ELF-1 (cell line): ENCODE results near the gene CHSY3.

Experiments
- DNase-seq: peaks from one replicate; pipeline ENCODE4 v3.0.0-alpha.2; 2016; ENCODE audit warnings: low read depth, low spot score

The CHSY3 gene

DNA sequence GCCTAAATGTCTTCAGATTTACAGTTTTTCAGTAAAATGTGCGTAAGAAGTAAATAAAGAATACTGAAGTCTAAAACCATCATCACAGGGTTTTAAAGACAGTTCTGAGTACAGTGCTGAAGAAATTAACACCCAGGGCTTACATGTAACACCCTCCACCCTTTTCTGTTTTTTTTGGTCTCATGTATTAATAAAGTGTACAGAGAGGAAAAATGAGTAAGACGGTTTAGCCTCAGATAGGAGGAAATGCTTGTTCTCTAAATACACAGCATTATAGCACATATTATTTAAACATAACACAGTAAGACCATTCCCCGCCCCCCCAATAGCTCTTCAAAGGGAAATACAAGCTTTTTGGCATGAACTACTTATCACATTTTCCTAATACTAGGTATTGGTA lies 119.3 kb downstream of the CHSY3 start:
- DNase-seq, result no peak

DNA sequence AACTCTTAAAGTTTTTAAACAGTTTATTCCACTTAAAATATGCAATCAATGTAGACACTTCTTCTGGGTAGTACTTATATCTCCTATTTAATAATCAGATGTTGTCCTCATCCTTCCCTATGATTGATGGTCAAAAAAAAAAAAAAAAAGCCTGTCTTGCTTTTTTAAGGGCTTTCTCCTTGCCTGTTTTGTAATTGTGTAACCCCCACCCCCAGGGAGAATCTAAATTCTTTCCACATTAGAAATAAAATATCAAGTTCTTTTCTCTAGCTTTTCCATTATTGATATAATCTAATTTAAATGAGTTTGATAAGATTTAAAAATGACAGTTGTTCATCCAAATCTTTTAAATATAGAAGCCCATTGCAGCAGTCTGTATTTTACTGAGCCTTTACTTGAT lies 119.7 kb downstream of the CHSY3 start:
- DNase-seq, result no peak

DNA sequence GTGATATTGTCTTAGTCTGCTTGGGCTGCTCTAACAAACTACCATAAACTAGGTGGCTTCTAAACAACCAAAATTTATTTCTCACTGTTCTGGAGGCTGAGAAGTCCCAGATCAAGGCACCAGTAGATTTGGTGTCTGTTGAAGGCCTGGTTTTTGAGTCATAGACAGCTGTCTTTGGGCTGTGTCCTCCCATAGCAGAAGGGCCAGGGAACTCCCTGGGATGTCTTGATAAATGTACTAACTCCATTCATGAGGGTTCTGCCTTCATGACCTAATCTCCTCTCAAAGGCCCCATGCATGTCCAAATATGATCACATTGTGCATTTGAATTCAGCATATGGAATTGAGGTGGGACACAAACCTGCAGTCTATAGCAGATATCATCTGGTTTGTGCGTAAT lies 121.2 kb downstream of the CHSY3 start:
- DNase-seq, result no peak

DNA sequence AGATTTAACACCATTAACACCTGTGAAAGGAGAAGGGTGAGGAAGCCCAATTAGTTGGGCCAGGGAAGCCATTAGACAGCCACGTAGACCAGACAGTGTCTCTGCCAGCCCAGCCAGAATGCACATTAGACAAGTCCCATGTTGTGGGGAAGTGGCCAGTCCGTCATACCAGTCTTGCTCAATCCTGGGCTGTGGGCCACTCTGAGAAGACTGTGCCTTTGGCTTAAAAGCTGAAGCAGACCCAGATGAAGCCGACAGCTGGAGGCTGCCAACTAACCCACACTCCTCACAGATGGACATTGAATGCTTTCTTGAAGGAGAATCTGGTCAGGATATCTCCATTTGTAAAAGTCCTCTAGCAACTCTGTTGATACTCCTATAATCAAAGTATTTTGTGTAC lies 128.5 kb downstream of the CHSY3 start:
- DNase-seq, result no peak

DNA sequence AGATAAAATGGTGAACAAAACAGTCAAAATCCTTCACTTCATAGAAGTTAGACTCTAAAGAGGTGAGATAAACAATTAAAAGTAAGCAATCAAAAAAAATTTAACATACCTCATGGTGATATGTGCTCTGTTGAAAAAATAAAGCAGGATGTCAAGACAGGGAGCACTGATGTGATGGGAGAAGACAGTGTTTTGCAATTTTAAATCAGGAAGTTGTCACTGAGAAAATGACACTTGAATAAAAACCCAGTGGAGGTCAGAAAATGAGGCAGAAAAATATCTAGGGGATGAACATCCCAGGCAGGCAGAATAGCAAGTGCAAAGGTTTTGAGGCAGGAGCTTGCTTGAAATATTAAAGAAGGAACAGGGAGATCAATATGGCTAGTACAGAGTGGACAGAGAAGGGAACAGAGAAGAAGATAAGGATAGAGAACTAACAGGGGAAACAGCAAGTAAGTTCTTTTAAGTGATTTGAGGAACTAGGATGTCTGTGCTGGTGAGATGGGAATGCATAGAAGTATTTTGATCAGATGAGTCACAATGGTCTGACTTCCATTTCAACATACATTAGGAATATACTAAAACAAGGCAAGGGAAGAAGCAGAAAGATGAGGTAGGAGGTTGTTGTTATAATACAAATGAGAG lies 130.4 kb downstream of the CHSY3 start:
- no peak for DNase-seq

DNA sequence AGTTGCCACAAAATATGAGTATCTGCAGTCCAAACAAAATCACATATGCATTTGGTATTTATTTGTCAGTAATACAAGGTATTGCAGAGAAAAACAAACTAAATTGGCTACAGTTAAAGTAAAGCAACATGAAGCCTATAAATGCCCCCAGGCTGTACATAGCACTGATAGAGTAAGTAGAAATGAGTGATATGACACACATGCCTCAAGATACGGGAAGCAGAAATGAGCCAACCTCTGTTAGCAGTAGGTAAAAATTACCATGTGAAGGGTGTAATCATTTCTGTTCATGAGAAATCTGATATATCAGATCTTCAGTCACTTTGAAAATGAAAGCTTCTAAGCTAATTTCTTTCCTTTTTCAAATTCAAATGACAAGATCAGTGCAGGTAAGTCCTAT lies 131.1 kb downstream of the CHSY3 start:
- DNase-seq, result no peak

DNA sequence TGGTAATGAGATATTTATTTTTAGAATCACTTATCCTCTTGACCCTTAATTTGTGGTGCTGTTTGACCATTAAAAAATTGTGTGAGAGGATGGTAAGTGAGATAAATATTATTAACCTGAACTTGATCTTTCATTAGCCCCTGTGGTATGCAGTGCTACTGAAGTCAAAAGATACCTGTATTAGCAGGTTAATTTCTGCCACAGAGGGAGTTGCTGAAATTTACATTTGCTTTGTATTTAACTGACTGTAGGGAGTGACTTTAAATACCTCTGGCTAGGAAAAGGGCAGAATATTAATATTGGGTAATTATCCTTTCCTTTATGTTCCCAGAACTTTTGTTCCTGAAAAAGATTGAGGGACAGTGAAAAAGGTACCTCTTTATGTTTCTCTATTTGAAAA lies 133.6 kb downstream of the CHSY3 start:
- no peak for DNase-seq

DNA sequence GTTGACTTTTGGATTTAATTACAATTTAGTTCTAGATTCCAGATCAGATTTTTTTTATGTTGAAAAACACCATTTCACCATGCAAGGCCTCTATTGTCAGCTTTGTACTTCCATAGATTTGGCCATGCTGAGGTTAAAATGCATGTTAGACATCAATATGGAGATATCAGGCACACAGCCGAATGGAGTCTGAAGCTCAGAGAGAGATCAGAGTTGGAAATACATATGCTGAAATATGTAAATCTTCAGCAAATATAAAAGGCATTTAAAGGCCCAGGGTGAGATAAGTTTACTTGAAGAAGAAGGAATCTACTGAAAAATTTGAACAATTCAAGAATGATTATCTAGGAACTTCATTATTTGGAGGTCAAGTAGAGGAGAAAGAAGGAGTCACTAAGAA lies 139.6 kb downstream of the CHSY3 start:
- no peak for DNase-seq

DNA sequence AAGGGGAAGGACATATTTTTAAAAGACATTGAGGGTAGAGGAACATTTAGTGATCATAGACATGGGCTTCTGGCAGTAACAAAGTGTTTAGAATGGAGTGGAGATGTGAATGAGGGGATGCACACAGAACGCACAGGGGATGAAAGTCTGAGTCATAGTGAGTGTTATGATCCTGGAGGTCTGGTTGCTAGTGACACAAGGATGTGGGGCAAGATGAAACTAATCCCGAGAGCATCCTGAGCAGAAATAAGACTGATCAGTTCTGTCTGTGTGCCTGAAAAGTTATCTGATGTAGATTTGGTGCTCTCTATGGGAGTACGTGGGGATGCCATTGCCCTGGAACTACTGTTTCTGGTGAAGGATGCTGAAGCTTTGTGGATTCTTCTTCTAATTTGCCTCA lies 141.1 kb downstream of the CHSY3 start:
- DNase-seq, result no peak

DNA sequence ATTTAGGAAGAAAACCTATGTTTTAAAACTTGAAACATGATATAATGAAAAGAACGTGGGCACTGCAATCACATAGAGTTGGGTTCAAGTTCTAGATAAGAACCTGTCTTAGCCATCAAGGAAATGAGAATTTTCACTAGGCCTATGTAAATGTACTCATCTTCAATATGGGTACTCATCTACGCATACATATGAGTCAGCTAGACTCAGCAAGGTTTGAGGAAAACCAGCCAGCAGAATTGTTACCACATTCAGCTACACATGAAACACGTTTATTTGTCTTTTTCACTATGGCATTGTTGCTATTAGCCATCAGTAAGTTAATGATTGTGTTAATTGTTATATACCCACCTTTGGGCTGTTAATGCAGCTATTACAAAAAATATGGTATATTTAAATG lies 146.3 kb downstream of the CHSY3 start:
- no peak for DNase-seq

DNA sequence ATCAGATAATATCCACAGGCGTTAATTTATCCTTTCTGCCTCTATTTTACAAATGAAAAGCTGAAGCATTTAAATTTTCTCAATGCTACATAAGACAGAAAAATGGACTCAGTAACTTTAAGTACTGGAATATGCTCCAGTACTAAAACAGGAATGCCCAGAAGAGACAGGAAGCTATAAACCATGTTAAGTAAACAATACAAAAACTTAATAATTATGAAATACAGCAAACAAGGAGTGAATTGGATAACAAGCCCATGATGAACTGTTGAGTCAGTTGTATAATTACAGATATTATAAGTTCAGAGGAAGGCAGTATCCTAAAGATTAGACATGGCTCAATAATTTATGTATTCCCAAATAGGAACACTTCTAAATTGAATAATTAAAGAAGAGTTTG lies 148.5 kb downstream of the CHSY3 start:
- no peak for DNase-seq

DNA sequence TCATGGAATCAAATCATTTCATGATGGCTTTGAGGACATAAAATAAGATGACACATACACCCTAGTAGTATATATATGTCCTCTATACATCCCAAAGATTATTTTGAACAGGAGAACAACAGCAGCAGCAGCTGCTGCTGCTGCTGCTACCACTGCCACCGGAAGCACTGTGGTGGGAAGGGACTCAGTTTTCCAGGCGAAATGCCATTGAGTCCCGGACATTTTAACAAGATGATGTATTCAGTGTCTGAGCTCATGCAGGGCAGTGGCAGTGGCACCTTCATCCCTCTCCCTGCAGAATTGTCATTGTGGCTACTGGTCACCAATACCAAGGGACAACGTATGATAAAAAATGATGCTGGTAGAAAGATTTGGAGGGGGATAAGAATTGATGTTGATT lies 151.3 kb downstream of the CHSY3 start:
- no peak for DNase-seq

DNA sequence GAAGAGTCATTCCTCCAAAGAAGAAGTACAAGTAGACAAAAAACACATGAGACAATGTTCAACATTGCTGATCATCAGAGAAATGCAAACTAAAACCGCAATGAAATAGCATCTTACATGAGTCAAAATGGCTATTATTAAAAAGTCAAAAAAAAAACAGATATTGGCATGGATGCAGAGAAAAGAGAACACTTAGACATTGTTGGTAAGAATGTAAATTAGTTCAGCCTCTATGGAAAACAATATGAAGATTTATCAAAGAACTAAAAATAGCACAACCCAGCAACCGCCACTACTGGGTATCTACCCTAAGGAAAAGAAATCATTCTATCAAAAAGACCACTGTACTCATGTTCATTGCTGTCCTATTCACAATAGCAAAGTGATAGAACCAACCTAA lies 157.5 kb downstream of the CHSY3 start:
- no peak for DNase-seq

DNA sequence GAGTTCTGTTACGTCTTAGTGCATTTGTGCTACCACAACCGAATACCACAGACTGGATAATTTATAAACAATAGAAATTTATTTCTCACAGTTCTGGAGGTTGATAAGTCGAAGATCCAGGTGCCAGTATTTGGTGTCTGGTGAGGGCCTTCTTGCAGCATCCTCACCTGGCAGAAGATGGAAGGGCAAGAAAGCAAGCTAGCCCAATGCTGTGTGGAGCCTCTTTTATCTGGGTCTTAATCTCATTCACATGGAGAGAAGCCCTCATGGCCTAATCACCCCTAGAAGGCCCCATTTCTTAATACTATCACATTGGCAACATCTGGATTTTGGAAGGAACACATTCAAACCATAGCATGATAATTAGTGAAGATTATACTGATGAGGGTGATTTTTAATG lies 159.3 kb downstream of the CHSY3 start:
- no peak for DNase-seq

DNA sequence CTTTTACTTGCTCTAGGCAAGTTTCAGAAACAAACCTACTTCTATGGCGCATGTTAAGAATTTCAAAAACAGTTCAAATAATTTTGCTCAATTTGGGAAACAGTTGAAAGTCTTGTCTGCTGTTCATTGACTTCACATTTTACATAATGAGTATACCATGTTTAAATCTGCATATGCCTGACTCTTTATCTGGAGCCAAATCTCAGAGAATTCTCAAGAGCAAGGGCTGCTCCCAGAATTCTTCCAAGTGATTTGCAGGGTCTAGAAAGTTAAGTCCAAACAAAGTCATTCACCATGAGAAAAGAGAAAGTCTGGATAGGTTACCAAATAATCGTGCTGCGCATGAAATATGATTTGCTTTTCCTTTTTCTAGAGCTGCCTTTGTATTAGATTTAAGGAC lies 160.2 kb downstream of the CHSY3 start:
- no peak for DNase-seq

DNA sequence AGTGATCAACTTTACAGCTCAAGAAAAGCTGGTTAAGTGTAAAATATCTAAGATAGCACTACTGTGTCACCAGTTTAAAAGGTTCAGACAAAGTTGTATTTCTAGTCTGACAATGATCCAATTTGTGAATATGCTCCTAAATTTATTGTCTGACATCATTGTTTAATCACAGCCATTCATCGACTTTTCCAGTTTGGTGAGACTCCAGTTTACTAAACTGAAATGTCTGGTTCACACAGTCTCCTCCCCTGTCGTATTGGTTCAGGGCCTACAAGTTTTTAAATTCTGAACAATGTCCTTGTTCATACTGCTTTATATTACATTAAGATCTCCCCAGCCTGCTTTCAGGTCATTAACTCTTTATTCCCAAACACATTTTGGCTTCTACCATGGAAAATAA lies 161.4 kb downstream of the CHSY3 start:
- DNase-seq, result no peak

DNA sequence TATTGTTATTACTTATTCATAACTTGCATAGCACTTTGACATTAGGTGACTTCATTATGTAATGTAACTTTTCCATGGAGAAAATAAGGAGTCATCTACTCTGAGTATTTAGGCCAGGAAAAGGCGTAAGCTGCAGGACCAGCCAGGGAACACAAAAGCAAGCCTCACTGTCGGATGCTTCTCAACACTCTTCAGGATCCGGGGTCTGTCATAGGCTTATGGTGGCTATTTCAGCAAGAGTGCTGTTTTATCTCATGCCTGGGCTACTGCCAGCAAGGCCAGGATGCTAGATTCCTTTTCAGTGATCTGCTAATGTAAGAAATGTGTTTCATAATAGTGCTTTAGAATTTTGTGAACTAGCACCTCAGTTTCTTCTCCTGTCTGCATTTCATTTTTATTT lies 162.4 kb downstream of the CHSY3 start:
- no peak for DNase-seq

DNA sequence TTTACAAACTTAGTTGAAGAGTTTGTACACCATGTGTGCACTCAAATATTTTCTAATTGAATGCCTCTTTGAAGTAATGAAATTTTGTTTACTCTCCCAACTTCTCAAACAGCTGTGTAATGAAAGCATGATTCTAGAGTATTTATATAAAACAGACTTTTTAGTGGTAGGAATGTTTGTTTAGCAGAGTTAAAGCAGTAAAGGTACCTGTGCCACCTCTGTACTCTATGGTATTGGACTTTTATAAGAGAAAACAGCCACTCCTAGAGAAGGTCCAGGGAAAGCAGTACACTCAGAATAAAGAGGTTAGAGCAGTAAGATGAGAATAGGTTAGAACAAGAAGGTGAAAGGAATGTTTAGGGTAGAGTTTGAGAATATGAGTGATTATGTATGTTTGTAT lies 163.1 kb downstream of the CHSY3 start:
- no peak for DNase-seq

DNA sequence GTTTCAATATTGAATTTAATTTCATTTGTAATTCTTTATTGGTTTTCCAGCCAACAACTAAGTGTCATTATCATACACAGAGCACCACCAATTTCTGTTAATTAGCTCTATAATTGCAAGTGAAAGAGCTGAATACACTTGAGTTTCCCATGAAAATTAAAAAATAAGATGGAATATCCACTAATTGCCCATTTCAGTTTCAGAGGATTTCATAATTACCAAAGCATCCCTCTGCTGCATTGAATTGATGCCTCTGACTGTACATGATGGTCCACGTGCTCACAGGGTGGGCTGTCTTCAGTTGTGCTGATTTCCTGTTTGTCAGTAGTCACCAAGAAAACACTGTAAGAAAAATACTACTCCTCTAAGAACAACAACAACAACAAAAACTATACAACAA lies 163.8 kb downstream of the CHSY3 start:
- no peak for DNase-seq

DNA sequence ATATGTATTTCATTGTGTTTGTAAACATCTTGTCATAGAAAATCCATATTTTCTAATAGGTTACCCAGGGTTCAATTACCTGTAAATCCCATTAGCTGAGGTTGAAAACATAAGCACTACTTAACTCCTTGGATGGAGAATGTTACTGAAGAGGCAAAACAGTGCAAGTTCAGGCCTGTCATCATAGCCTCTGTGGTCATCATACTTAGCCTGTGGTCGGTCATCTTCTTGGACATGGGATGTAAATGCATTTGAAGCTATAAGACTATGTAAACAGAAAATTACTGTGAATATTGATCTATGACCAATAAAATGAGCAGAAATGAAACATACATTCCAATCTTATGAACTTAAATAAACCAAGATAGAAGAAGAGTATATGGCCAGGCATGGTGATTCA lies 164.7 kb downstream of the CHSY3 start:
- no peak for DNase-seq

DNA sequence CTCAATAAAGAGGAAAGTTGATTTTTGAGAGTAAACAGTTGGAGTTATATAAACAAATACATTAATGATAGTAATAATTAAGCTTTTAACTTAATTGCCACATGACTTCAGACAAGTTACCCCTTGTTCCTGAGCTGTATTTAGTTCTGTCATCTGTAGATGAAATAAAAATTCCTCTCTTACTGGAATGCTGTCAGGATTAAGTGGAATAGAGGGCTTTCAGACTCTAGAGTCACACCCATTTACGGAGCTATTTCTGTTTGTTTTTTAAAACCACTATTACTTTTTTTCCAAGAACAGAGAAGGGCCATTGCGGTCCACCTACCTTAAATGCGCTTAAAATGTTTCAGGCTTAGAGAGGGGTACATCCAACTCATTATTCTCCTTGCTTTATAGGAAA lies 170.6 kb downstream of the CHSY3 start:
- DNase-seq, result no peak

DNA sequence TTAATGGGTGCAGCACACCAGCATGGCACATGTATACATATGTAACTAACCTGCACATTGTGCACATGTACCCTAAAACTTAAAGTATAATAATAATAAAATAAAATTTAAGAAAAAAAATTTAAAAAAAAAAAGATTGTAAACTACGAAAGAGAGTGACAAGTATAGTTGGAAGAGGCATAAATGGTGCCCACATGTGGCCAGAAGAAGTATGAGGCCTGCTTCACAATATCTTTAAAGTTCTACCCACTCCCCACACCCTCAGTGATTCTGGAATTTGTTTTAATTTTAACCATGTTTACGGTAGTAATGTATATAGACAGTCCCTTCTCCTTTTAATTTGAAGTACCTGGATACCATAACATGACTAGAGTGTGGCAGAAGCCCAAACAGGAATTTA lies 172.7 kb downstream of the CHSY3 start:
- no peak for DNase-seq

DNA sequence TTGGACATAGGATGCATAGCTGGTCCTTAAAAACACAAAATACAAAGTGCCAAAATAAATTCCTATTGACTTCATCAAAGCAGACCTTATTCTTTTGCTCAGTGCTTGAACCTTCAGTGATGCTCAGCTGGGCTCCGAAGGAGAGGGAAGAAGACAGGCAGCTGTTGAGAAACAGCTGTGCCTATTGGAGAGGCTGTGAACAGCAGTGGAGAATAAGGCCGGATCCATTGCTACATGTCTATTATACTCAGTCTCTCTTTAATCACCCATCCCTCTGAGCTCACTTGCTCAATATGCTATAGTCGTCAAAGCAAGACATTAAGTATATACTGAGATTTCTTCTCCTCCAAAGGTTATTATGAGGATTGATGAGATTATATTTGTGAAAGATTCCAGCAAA lies 174.4 kb downstream of the CHSY3 start:
- DNase-seq, result no peak

DNA sequence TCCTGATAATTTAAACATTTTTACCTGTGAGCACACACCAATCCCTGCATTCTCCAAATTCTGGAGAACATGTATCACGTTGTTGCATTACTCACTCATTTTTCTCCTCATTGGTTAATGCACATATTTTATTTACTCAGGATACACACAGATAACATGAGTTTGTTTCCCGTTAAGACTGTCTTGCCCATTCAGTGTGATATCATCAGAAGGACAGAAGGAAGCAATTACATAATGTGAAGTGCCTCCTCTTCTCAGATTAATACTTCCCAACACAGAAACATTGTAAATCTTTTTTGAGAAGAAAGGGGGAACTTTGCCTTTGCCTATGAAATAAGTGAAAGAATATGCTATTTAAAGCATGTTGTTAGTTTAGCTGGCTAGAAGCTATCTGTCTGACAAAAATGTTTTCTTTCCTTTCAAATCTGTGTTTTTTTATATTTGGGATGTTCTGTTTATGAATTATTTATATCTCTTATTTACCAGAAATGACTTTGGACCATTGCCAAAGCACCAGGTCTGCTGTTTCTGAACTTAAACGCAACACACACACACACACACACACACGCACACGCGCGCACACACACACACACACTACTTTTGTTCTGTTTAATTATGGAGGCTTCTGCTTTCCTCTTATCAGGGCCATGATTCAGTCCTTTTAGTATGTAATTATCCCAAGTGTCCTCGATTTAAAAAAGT lies 186.5 kb downstream of the CHSY3 start:
- no peak for DNase-seq
